ENCODE data around the gene ASAP3.
A peak's percentile ranks its signal among the peaks of the same experiment; 100 is the strongest.

ASAP3 gene

GRCh38 chr1:23530087-23530746 is 46.2 kb upstream of the ASAP3 start:
- Histone ChIP-seq H3K36me3 (ENCODE audit: control insufficient read depth, insufficient read depth, low read length) (no peaks in the 10 kb centered on the region), H3K23ac (ENCODE audit: low read length) (no peak overlapping the region), H3K4me1 (ENCODE audit: control insufficient read depth, low read depth, low read length) (peaks cover 3% of the 10 kb centered on the region), H3K27me3 (ENCODE audit: insufficient read depth, low read length, poor library complexity) (no peaks in the 10 kb centered on the region), H4K5ac (ENCODE audit: low read length) (no peak overlapping the region), H3K27ac (ENCODE audit: low read depth, low read length) (no peak overlapping the region), H3K56ac (ENCODE audit: low read length) (peak overlapping the region; percentile 85), H3K79me2 (ENCODE audit: control insufficient read depth, insufficient read depth, low read length) (no peaks in the 10 kb centered on the region), H3K18ac (ENCODE audit: low read length) (no peak overlapping the region), H3K79me1 (ENCODE audit: low read length) (no peaks in the 10 kb centered on the region), H2BK5ac (ENCODE audit: low read length) (no peak overlapping the region), H3K4me2 (ENCODE audit: low read length) (peak overlapping the region; percentile 79), H2BK15ac (replicated peaks; ENCODE audit: low read depth) (no peak overlapping the region), H3K9ac (ENCODE audit: low read length) (peak overlapping the region; percentile 70), H3K4ac (ENCODE audit: low read depth, low read length) (no peak overlapping the region), H3K4me3 (ENCODE audit: low read length) (peak overlapping the region; percentile 15), H2AK5ac (ENCODE audit: low read length) (peak overlapping the region; percentile 24), H2BK120ac (ENCODE audit: low read depth, low read length) (no peak overlapping the region), H4K8ac (ENCODE audit: low read depth, low read length) (no peak overlapping the region)
- no peak for DNase-seq
- WGBS (ENCODE audit: extremely low coverage, insufficient coverage, low lambda C conversion rate): no CpG with 5 or more reads among the region's 22 CpGs

- H3K4me2 ChIP-seq (ENCODE audit: low read length): no peak overlapping the region
- no peak for DNase-seq
- H3K4me3 ChIP-seq (ENCODE audit: low read length): no peak overlapping the region
Observed at GRCh38 chr1:23529146-23530086, 45.4 kb upstream of the ASAP3 start.

DNA sequence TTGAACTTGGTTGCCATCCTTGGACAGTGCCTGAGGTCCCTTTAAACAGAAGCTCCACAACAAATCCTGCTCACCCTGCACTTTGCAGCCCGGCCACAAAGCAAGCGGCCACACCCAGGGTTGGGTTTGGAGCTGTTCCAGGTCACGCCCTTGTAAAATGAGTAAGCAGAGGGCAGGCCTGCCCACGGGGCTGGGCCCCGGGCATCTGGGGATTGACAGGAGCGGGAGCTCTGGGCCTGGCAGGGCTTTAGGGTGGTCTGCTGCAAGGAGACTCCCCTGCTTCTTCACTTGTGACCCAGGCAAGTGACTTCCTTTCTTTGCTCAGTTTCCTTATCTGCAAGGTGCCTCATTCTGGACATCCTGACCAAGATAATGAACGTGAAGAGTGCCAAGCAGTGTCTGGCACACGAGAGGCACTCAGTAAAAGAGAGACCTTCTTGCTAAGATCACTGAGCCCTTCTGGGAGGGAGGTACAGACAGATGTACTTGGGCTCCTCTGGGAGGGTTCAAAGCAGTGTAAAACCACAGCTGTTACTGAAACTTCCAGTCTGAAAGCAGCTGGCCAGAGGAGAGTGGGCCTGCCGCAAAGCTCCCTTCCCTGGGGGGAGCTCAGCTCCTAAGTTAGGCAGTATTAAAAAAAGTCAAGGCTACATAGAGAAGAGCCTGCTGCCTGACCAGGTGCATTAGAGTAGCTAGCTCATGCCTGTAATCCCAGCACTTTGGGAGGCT is 44.4 kb upstream of the ASAP3 start:
- H3K4me3 ChIP-seq (ENCODE audit: low read length): no peak overlapping the region
- no peak overlapping the region for H3K27ac ChIP-seq (ENCODE audit: low read depth, low read length)

More at GRCh38 chr1:23529146-23530086, 45.4 kb upstream of the ASAP3 start:
- no CpG with 5 or more reads among the region's 8 CpGs for WGBS (ENCODE audit: extremely low coverage, insufficient coverage, low lambda C conversion rate)
- Histone ChIP-seq H4K8ac (ENCODE audit: low read depth, low read length) (no peak overlapping the region), H3K4ac (ENCODE audit: low read depth, low read length) (no peak overlapping the region), H3K79me2 (ENCODE audit: control insufficient read depth, insufficient read depth, low read length) (no peaks in the 10 kb centered on the region), H3K36me3 (ENCODE audit: control insufficient read depth, insufficient read depth, low read length) (no peaks in the 10 kb centered on the region), H2BK120ac (ENCODE audit: low read depth, low read length) (no peak overlapping the region), H2BK5ac (ENCODE audit: low read length) (no peak overlapping the region), H3K18ac (ENCODE audit: low read length) (no peak overlapping the region), H4K5ac (ENCODE audit: low read length) (no peak overlapping the region), H2AK5ac (ENCODE audit: low read length) (no peak overlapping the region), H3K27ac (ENCODE audit: low read depth, low read length) (no peak overlapping the region), H3K4me1 (ENCODE audit: control insufficient read depth, low read depth, low read length) (peaks cover 3% of the 10 kb centered on the region), H3K23ac (ENCODE audit: low read length) (no peak overlapping the region), H3K56ac (ENCODE audit: low read length) (peak overlapping the region; percentile 85), H3K27me3 (ENCODE audit: insufficient read depth, low read length, poor library complexity) (no peaks in the 10 kb centered on the region), H3K79me1 (ENCODE audit: low read length) (no peaks in the 10 kb centered on the region), H3K9ac (ENCODE audit: low read length) (peak overlapping the region; percentile 70), H2BK15ac (replicated peaks; ENCODE audit: low read depth) (no peak overlapping the region)

GRCh38 chr1:23527900-23528249 is 43.9 kb upstream of the ASAP3 start:
- H3K4me2 ChIP-seq (ENCODE audit: low read length): no peak overlapping the region
- no peak overlapping the region for H4K8ac ChIP-seq (ENCODE audit: low read depth, low read length)
- no peak overlapping the region for H3K9ac ChIP-seq (ENCODE audit: low read length)
- no peaks in the 10 kb centered on the region for H3K79me1 ChIP-seq (ENCODE audit: low read length)
- H3K56ac ChIP-seq (ENCODE audit: low read length): no peak overlapping the region
- no peak overlapping the region for H3K4ac ChIP-seq (ENCODE audit: low read depth, low read length)
- H3K36me3 ChIP-seq (ENCODE audit: control insufficient read depth, insufficient read depth, low read length): no peaks in the 10 kb centered on the region
- H2BK5ac ChIP-seq (ENCODE audit: low read length): no peak overlapping the region
- H3K79me2 ChIP-seq (ENCODE audit: control insufficient read depth, insufficient read depth, low read length): no peaks in the 10 kb centered on the region
- no peak overlapping the region for H4K5ac ChIP-seq (ENCODE audit: low read length)
- no peak overlapping the region for H3K4me3 ChIP-seq (ENCODE audit: low read length)
- H3K27ac ChIP-seq (ENCODE audit: low read depth, low read length): no peak overlapping the region
- H3K18ac ChIP-seq (ENCODE audit: low read length): no peak overlapping the region
- no CpG with 5 or more reads among the region's 6 CpGs for WGBS (ENCODE audit: extremely low coverage, insufficient coverage, low lambda C conversion rate)
- no peaks in the 10 kb centered on the region for H3K27me3 ChIP-seq (ENCODE audit: insufficient read depth, low read length, poor library complexity)
- H2BK15ac ChIP-seq (replicated peaks; ENCODE audit: low read depth): no peak overlapping the region
- no peak overlapping the region for H2BK120ac ChIP-seq (ENCODE audit: low read depth, low read length)
- DNase-seq: no peak
- H3K23ac ChIP-seq (ENCODE audit: low read length): no peak overlapping the region
- H2AK5ac ChIP-seq (ENCODE audit: low read length): no peak overlapping the region
- H3K4me1 ChIP-seq (ENCODE audit: control insufficient read depth, low read depth, low read length): peaks cover 3% of the 10 kb centered on the region

More for the DNA sequence above, 44.4 kb upstream of the ASAP3 start:
- no peak overlapping the region for H3K18ac ChIP-seq (ENCODE audit: low read length)
- no peak overlapping the region for H3K9ac ChIP-seq (ENCODE audit: low read length)
- no peaks in the 10 kb centered on the region for H3K79me1 ChIP-seq (ENCODE audit: low read length)
- H2BK5ac ChIP-seq (ENCODE audit: low read length): no peak overlapping the region
- no peak overlapping the region for H3K4ac ChIP-seq (ENCODE audit: low read depth, low read length)
- no peaks in the 10 kb centered on the region for H3K27me3 ChIP-seq (ENCODE audit: insufficient read depth, low read length, poor library complexity)
- H3K56ac ChIP-seq (ENCODE audit: low read length): no peak overlapping the region
- no CpG with 5 or more reads among the region's 9 CpGs for WGBS (ENCODE audit: extremely low coverage, insufficient coverage, low lambda C conversion rate)
- no peak overlapping the region for H3K4me2 ChIP-seq (ENCODE audit: low read length)
- no peak overlapping the region for H2AK5ac ChIP-seq (ENCODE audit: low read length)
- no peak overlapping the region for H2BK15ac ChIP-seq (replicated peaks; ENCODE audit: low read depth)
- peaks cover 3% of the 10 kb centered on the region for H3K4me1 ChIP-seq (ENCODE audit: control insufficient read depth, low read depth, low read length)
- DNase-seq: no peak
- H4K8ac ChIP-seq (ENCODE audit: low read depth, low read length): no peak overlapping the region
- no peaks in the 10 kb centered on the region for H3K36me3 ChIP-seq (ENCODE audit: control insufficient read depth, insufficient read depth, low read length)
- no peak overlapping the region for H4K5ac ChIP-seq (ENCODE audit: low read length)
- no peaks in the 10 kb centered on the region for H3K79me2 ChIP-seq (ENCODE audit: control insufficient read depth, insufficient read depth, low read length)
- H3K23ac ChIP-seq (ENCODE audit: low read length): no peak overlapping the region
- no peak overlapping the region for H2BK120ac ChIP-seq (ENCODE audit: low read depth, low read length)

GRCh38 chr1:23527366-23527765 is 43.4 kb upstream of the ASAP3 start:
- Histone ChIP-seq H3K36me3 (ENCODE audit: control insufficient read depth, insufficient read depth, low read length) (no peaks in the 10 kb centered on the region), H3K23ac (ENCODE audit: low read length) (no peak overlapping the region), H3K27ac (ENCODE audit: low read depth, low read length) (no peak overlapping the region), H3K4me1 (ENCODE audit: control insufficient read depth, low read depth, low read length) (peaks cover 3% of the 10 kb centered on the region), H2BK5ac (ENCODE audit: low read length) (no peak overlapping the region), H3K4ac (ENCODE audit: low read depth, low read length) (no peak overlapping the region), H3K4me2 (ENCODE audit: low read length) (no peak overlapping the region), H3K27me3 (ENCODE audit: insufficient read depth, low read length, poor library complexity) (no peaks in the 10 kb centered on the region), H3K56ac (ENCODE audit: low read length) (no peak overlapping the region), H3K9ac (ENCODE audit: low read length) (no peak overlapping the region), H2BK15ac (replicated peaks; ENCODE audit: low read depth) (no peak overlapping the region), H3K79me2 (ENCODE audit: control insufficient read depth, insufficient read depth, low read length) (no peaks in the 10 kb centered on the region), H2BK120ac (ENCODE audit: low read depth, low read length) (no peak overlapping the region), H3K4me3 (ENCODE audit: low read length) (no peak overlapping the region), H4K5ac (ENCODE audit: low read length) (no peak overlapping the region), H4K8ac (ENCODE audit: low read depth, low read length) (no peak overlapping the region), H3K79me1 (ENCODE audit: low read length) (no peaks in the 10 kb centered on the region), H2AK5ac (ENCODE audit: low read length) (no peak overlapping the region), H3K18ac (ENCODE audit: low read length) (no peak overlapping the region)
- no CpG with 5 or more reads among the region's 7 CpGs for WGBS (ENCODE audit: extremely low coverage, insufficient coverage, low lambda C conversion rate)
- DNase-seq: no peak
